Astrocyte (in vitro differentiated cells and primary cell): ENCODE data around the gene SPATA17.

ENCODE experiments used
- CTCF ChIP-seq: IDR thresholded peaks from 2 replicates; pipeline ENCODE4 v1.5.1; 2011; ENCODE audit warnings: low read depth, mild to moderate bottlenecking, inconsistent platforms, low read length, moderate library complexity; ENCODE audit not compliant: insufficient read depth
- EZH2 ChIP-seq: IDR thresholded peaks from 2 replicates; pipeline ENCODE4 v1.6.1; 2012; ENCODE audit warnings: mild to moderate bottlenecking, low read length, inconsistent platforms; ENCODE audit not compliant: insufficient read depth

GRCh38 chr1:217846733-217847132 is 215.6 kb downstream of the SPATA17 start:
- TF ChIP-seq CTCF = no peak
- TF ChIP-seq EZH2 = no peak
